PC-9 (cell line): ENCODE measurements around the gene TMEM86A. TPM values are rescaled to one million over a fixed set of nuclear protein-coding genes. Genes with fewer than 3 reads are reported as not detected.

Experiments used
- BruUV-seq: library from RNA; stranded (reverse); fragments of 400-500 nt; replicated peaks from 2 replicates; lab custom pipeline; 2021; lab: Mats Ljungman, UMichigan
- CTCF ChIA-PET: fragments of 300-600 bp; sonication (Branson Sonifier 250); formaldehyde crosslinking; loops from one replicate; lab custom pipeline; 2022; ENCODE audit warnings: antibody characterized with exemption; lab: Charles Lee
- POLR2A ChIA-PET: fragments of 300-600 bp; sonication (Branson Sonifier 250); formaldehyde crosslinking; loops from one replicate; lab custom pipeline; 2022; ENCODE audit warnings: antibody characterized with exemption; ENCODE audit not compliant: unreplicated experiment; lab: Charles Lee
- DNase-seq, 2 experiments: peaks; one replicate each; pipeline versions ENCODE4 v3.0.0 to v3.0.0-alpha.2; 2015 to 2022; ENCODE audit warnings: mixed read lengths in 1 of 2
- H2AFZ ChIP-seq: fragments of 200-600 bp; sonication (generic); 2 replicates; pipeline ENCODE4 v1.8.1; 2017; ENCODE audit warnings: antibody characterized with exemption
- H3F3A ChIP-seq: fragments of 200-600 bp; sonication (generic); 2 replicates; pipeline ENCODE4 v1.8.1; 2017; ENCODE audit warnings: antibody characterized with exemption, mild to moderate bottlenecking, low read depth; ENCODE audit not compliant: insufficient read depth
- H3K27ac ChIP-seq: fragments of 200-600 bp; sonication (generic); 2 replicates; pipeline ENCODE4 v1.6.1; 2016; ENCODE audit warnings: mixed run types
- H3K27me3 ChIP-seq: fragments of 200-600 bp; sonication (generic); 2 replicates; pipeline ENCODE4 v1.6.1; 2016; ENCODE audit warnings: low read depth, mixed run types; ENCODE audit not compliant: insufficient read depth
- H3K36me3 ChIP-seq: fragments of 200-600 bp; sonication (generic); 2 replicates; pipeline ENCODE4 v1.6.1; 2016; ENCODE audit warnings: low read depth, mixed run types
- H3K4me1 ChIP-seq: fragments of 200-600 bp; sonication (generic); replicated peaks from 2 replicates; pipeline ENCODE4 v1.6.1; 2016; ENCODE audit warnings: mixed run types; ENCODE audit not compliant: insufficient read depth
- H3K4me2 ChIP-seq: fragments of 200-600 bp; sonication (generic); 2 replicates; pipeline ENCODE4 v1.6.1; 2017; ENCODE audit warnings: mixed run types
- H3K4me3 ChIP-seq: fragments of 200-600 bp; sonication (generic); 2 replicates; pipeline ENCODE4 v1.6.1; 2016; ENCODE audit warnings: mixed run types
- H3K79me2 ChIP-seq: fragments of 200-600 bp; sonication (generic); 2 replicates; pipeline ENCODE4 v1.6.1; 2017; ENCODE audit warnings: low read depth, mixed run types
- H3K9me2 ChIP-seq: fragments of 200-600 bp; sonication (generic); 2 replicates; pipeline ENCODE4 v1.8.1; 2017; ENCODE audit warnings: mild to moderate bottlenecking; ENCODE audit not compliant: insufficient read depth
- H3K9me3 ChIP-seq: fragments of 200-600 bp; sonication (generic); 2 replicates; pipeline ENCODE4 v1.8.1; 2016; ENCODE audit warnings: low read depth; ENCODE audit not compliant: insufficient read depth
- H4K20me1 ChIP-seq: fragments of 200-600 bp; sonication (generic); 2 replicates; pipeline ENCODE4 v1.8.1; 2017; ENCODE audit not compliant: insufficient read depth
- EZH2 ChIP-seq: fragments of 200-600 bp; sonication (generic); IDR thresholded peaks from 2 replicates; pipeline ENCODE4 v1.8.0; 2017; ENCODE audit warnings: antibody characterized with exemption, low read depth
- intact Hi-C: fragments of 100-400 bp; cut with micrococcal nuclease; formaldehyde crosslinking; loops from one replicate; pipeline ENCODE4 v1.10.0; 2022; ENCODE audit not compliant: unreplicated experiment
- total RNA-seq: library from RNA; stranded (reverse); gene quantifications from 2 replicates; pipeline ENCODE4 v1.2.3, GENCODE V29; 2021
- TF ChIP-seq, protein P1 (sequence below): fragments of 200-600 bp; sonication (generic); conservative IDR thresholded peaks from 2 replicates; pipeline ENCODE4 v1.6.1; 2017; ENCODE audit warnings: mixed run types, antibody characterized with exemption, mild to moderate bottlenecking, moderate library complexity

Gene TMEM86A
- total RNA-seq, 1 experiment from 2014 or later = 2.1 TPM

DNA sequence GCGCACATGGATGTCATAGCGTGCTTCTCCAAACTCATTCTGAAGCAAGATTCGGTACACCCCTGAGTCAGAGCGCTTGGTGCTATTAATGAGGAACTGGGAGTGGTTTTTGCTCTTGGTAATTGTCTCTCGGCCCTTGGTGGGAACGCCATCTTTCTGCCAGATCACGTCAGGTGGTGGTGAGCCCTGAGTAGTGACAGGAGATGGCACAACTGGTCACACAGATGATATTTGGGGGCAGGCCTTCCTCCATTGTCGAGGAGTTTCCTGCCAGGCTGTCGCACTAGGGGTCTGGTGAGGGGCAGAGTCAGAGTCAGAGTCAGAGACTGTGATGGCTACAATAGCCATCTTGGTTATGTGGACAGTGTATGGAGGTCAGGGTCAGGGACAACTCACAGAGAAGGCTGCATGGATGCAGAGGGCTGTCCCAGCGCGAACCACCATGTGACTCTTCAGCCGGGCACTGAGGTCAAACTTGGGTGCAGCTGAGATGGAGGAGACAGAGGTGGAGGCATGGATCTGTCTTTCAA lies 9.3 kb downstream of the TMEM86A start:
- BruUV-seq = no TSS peak
- Histone ChIP-seq H3K4me1 (no peaks in the 10 kb centered on the region), H3K4me3 (no peak overlapping the region), H3K36me3 (no peaks in the 10 kb centered on the region), H3K27ac (no peak overlapping the region), H3K27me3 (peaks cover 63% of the 10 kb centered on the region), H2AFZ (no peak overlapping the region), H3F3A (no peaks in the 10 kb centered on the region), H3K9me2 (no peaks in the 10 kb centered on the region), H3K9me3 (no peaks in the 10 kb centered on the region), H3K79me2 (no peaks in the 10 kb centered on the region), H4K20me1 (no peaks in the 10 kb centered on the region), H3K4me2 (no peak overlapping the region)
- no peak for TF ChIP-seq EZH2
- TF ChIP-seq, protein P1, sequence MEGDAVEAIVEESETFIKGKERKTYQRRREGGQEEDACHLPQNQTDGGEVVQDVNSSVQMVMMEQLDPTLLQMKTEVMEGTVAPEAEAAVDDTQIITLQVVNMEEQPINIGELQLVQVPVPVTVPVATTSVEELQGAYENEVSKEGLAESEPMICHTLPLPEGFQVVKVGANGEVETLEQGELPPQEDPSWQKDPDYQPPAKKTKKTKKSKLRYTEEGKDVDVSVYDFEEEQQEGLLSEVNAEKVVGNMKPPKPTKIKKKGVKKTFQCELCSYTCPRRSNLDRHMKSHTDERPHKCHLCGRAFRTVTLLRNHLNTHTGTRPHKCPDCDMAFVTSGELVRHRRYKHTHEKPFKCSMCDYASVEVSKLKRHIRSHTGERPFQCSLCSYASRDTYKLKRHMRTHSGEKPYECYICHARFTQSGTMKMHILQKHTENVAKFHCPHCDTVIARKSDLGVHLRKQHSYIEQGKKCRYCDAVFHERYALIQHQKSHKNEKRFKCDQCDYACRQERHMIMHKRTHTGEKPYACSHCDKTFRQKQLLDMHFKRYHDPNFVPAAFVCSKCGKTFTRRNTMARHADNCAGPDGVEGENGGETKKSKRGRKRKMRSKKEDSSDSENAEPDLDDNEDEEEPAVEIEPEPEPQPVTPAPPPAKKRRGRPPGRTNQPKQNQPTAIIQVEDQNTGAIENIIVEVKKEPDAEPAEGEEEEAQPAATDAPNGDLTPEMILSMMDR = no peak
- intact Hi-C loops = no loop called here
- CTCF ChIA-PET = no interaction called here
- POLR2A ChIA-PET = no interaction called here
- no peak for DNase-seq

- CTCF ChIA-PET = no interaction called here
- Histone ChIP-seq H3K79me2 (no peaks in the 10 kb centered on the region), H3K27me3 (peaks cover 78% of the 10 kb centered on the region), H2AFZ (no peak overlapping the region), H3K4me1 (no peaks in the 10 kb centered on the region), H3K4me3 (no peak overlapping the region), H3K36me3 (no peaks in the 10 kb centered on the region), H3K27ac (no peak overlapping the region), H3F3A (no peaks in the 10 kb centered on the region), H3K9me3 (no peaks in the 10 kb centered on the region), H4K20me1 (no peaks in the 10 kb centered on the region), H3K4me2 (no peak overlapping the region), H3K9me2 (no peaks in the 10 kb centered on the region)
- POLR2A ChIA-PET = no interaction called here
- no TSS peak for BruUV-seq
- TF ChIP-seq, protein P1 = no peak
- no peak for TF ChIP-seq EZH2
- no peak for DNase-seq
- intact Hi-C loops = no loop called here
These were observed 10.8 kb downstream of the TMEM86A start for GRCh38 chr11:18709414-18709813.

GRCh38 chr11:18710545-18710944 lies 12.0 kb downstream of the TMEM86A start:
- H3K9me2 ChIP-seq = no peaks in the 10 kb centered on the region
- no peaks in the 10 kb centered on the region for H3K79me2 ChIP-seq
- ChIA-PET POLR2A (interaction anchor here (0.8 kb wide), 1 partner anchor 10 kb away, joined by 5 read pairs; no protein-coding TSS in a partner anchor), CTCF (no interaction called here)
- intact Hi-C loops = no loop called here
- H3K4me1 ChIP-seq = no peaks in the 10 kb centered on the region
- BruUV-seq = no TSS peak
- no peak for TF ChIP-seq EZH2
- TF ChIP-seq, protein P1 = no peak
- no peaks in the 10 kb centered on the region for H3F3A ChIP-seq
- no peak overlapping the region for H3K4me2 ChIP-seq
- no peak overlapping the region for H3K4me3 ChIP-seq
- DNase-seq = no peak
- H4K20me1 ChIP-seq = no peaks in the 10 kb centered on the region
- no peak overlapping the region for H2AFZ ChIP-seq
- H3K27ac ChIP-seq = no peak overlapping the region
- peaks cover 89% of the 10 kb centered on the region for H3K27me3 ChIP-seq
- no peaks in the 10 kb centered on the region for H3K9me3 ChIP-seq
- no peaks in the 10 kb centered on the region for H3K36me3 ChIP-seq
